Measurements from ENCODE around the gene PARD3. TPM values are rescaled to one million over a fixed set of nuclear protein-coding genes. Genes with fewer than 3 reads are reported as not detected.

The PARD3 gene
- total RNA-seq, 1 donor from 2014 or later, result 26.0 TPM

GRCh38 chr10:34491678-34492077 lies 323.4 kb downstream of the PARD3 start:
- H3K36me3 Mint-ChIP-seq (ENCODE audit: low read depth), result no peaks in the 10 kb centered on the region

GRCh38 chr10:34489973-34490745 lies 324.9 kb downstream of the PARD3 start:
- peak; percentile 30 for TF ChIP-seq CTCF (IDR thresholded peaks at IDR 0.05)
- no peaks in the 10 kb centered on the region for H3K36me3 Mint-ChIP-seq (ENCODE audit: low read depth)
- H3K4me3 Mint-ChIP-seq (ENCODE audit: unreplicated experiment), result no peak overlapping the region
- H3K27ac Mint-ChIP-seq (ENCODE audit: unreplicated experiment), result peak overlapping the region; percentile 83
- no peaks in the 10 kb centered on the region for H3K27me3 Mint-ChIP-seq (ENCODE audit: low read depth)
- peaks cover 16% of the 10 kb centered on the region for H3K4me1 Mint-ChIP-seq (ENCODE audit: low read depth)
- no peaks in the 10 kb centered on the region for H3K9me3 Mint-ChIP-seq (ENCODE audit: low read depth)
- DNase-seq (ENCODE audit: low spot score), result no peak

More at GRCh38 chr10:34491678-34492077, 323.4 kb downstream of the PARD3 start:
- Mint-ChIP-seq H3K27me3 (ENCODE audit: low read depth) (no peaks in the 10 kb centered on the region), H3K27ac (ENCODE audit: unreplicated experiment) (no peak overlapping the region), H3K4me3 (ENCODE audit: unreplicated experiment) (no peak overlapping the region), H3K9me3 (ENCODE audit: low read depth) (no peaks in the 10 kb centered on the region), H3K4me1 (ENCODE audit: low read depth) (peaks cover 20% of the 10 kb centered on the region)
- no peak for TF ChIP-seq CTCF (IDR thresholded peaks at IDR 0.05)
- DNase-seq (ENCODE audit: low spot score), result no peak

- TF ChIP-seq CTCF (IDR thresholded peaks at IDR 0.05), result no peak
- DNase-seq (ENCODE audit: low spot score), result no peak
- Mint-ChIP-seq H3K27me3 (ENCODE audit: low read depth) (no peaks in the 10 kb centered on the region), H3K27ac (ENCODE audit: unreplicated experiment) (no peak overlapping the region), H3K4me3 (ENCODE audit: unreplicated experiment) (no peak overlapping the region), H3K9me3 (ENCODE audit: low read depth) (no peaks in the 10 kb centered on the region), H3K36me3 (ENCODE audit: low read depth) (peaks cover under 1% of the 10 kb centered on the region), H3K4me1 (ENCODE audit: low read depth) (peaks cover 16% of the 10 kb centered on the region)
Observed at GRCh38 chr10:34489411-34489810, 325.7 kb downstream of the PARD3 start.

- peaks cover 11% of the 10 kb centered on the region for H3K4me1 Mint-ChIP-seq (ENCODE audit: low read depth)
- no peak overlapping the region for H3K4me3 Mint-ChIP-seq (ENCODE audit: unreplicated experiment)
- no peaks in the 10 kb centered on the region for H3K27me3 Mint-ChIP-seq (ENCODE audit: low read depth)
- TF ChIP-seq CTCF (IDR thresholded peaks at IDR 0.05), result no peak
- peaks cover 2% of the 10 kb centered on the region for H3K36me3 Mint-ChIP-seq (ENCODE audit: low read depth)
- H3K9me3 Mint-ChIP-seq (ENCODE audit: low read depth), result no peaks in the 10 kb centered on the region
- no peak for DNase-seq (ENCODE audit: low spot score)
- H3K27ac Mint-ChIP-seq (ENCODE audit: unreplicated experiment), result no peak overlapping the region
Observed at GRCh38 chr10:34488476-34489130, 326.5 kb downstream of the PARD3 start.

- Mint-ChIP-seq H3K4me3 (ENCODE audit: unreplicated experiment) (no peak overlapping the region), H3K9me3 (ENCODE audit: low read depth) (no peaks in the 10 kb centered on the region), H3K27ac (ENCODE audit: unreplicated experiment) (no peak overlapping the region), H3K27me3 (ENCODE audit: low read depth) (no peaks in the 10 kb centered on the region), H3K36me3 (ENCODE audit: low read depth) (peaks cover 2% of the 10 kb centered on the region), H3K4me1 (ENCODE audit: low read depth) (peaks cover 11% of the 10 kb centered on the region)
- TF ChIP-seq CTCF (IDR thresholded peaks at IDR 0.05), result no peak
- no peak for DNase-seq (ENCODE audit: low spot score)
Observed at GRCh38 chr10:34486008-34486407, 329.1 kb downstream of the PARD3 start.

Measured in chondrocyte (in vitro differentiated cells).